T-helper 1 cell (primary cell): ENCODE measurements around the gene ITPRIPL2.

Source experiments
- DNase-seq, 5 donors: peaks; one replicate each; pipeline ENCODE4 v3.0.0-alpha.2; 2012 to 2020

ITPRIPL2 gene

DNA sequence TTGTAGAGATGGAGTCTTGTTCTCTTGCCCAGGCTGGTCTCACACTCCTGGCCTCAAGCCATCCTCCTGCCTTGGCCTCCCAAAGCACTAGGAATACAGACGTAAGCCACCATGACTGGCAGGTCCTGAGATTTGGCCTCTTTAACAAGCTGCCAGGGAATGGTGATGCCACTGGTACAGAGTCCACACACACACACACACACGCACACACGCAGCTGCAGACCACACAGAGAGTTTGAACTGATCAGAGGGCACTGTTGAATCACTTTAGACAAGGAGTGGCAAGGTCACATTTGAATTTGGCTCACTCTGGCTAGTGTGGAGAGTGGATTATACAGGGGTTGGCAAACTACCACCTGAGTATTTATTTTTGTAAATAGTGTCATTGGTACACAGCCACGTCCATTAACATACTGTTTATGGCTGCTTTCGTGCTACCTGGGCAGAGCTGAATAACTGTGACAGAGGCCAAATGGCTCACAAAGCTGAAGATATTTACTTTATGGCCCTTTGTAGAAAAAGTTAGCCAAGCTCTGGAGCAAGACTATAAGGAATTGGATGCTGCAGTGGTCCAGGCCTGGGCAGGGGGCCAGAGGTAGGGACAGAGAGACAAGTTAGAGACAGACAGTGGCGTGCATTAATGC lies 9.9 kb downstream of the ITPRIPL2 start:
- no peak for DNase-seq

GRCh38 chr16:19126300-19126699 lies 12.5 kb downstream of the ITPRIPL2 start:
- DNase-seq, result no peak

DNA sequence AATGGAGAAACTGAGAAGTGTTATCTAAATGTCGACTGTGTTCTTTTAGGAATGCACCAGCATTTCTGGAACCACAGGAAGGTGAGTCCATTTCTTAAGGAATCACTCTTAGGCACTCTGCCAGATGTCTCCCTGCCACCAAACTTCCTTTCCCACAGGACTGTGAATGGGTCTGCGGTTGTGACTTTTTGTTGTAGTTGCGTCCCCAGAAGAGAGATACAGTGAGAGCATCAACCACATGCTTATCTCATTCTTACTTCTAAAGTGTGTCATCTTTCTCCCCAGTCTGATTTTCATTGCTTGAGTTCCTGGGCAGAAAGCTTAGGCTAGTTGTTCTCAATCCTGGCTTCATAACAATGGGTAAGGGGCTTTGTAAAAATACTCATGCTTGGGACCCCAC lies 13.4 kb downstream of the ITPRIPL2 start:
- DNase-seq, result peak in 1 of 5 donors; percentile 43

- DNase-seq, result peak in 1 of 5 donors; percentile 31
Measured at GRCh38 chr16:19127674-19128131, 13.9 kb downstream of the ITPRIPL2 start.

GRCh38 chr16:19128454-19129200 lies 14.9 kb downstream of the ITPRIPL2 start:
- no peak for DNase-seq

DNA sequence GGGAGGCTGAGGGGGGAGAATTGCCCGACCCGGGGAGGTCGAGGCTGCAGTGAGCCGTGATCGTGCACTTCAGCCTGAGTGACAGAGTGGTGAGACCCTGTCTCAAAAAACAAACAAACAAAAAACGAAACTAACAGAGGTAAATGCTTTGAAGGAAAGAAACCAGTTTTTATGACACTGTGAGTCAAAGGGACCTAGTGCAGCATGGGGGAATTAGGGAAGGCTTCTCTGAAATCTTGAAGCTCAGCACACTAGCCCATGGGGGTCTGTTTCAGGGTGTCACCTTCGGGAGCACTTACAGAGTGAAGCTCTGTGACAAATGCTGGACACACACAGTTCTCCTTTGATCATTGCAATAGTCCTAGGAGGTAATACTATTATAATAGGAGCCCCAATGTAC lies 16.6 kb downstream of the ITPRIPL2 start:
- DNase-seq, result no peak

GRCh38 chr16:19130852-19131824 lies 17.4 kb downstream of the ITPRIPL2 start:
- DNase-seq, result peak in 1 of 5 donors; percentile 29

DNA sequence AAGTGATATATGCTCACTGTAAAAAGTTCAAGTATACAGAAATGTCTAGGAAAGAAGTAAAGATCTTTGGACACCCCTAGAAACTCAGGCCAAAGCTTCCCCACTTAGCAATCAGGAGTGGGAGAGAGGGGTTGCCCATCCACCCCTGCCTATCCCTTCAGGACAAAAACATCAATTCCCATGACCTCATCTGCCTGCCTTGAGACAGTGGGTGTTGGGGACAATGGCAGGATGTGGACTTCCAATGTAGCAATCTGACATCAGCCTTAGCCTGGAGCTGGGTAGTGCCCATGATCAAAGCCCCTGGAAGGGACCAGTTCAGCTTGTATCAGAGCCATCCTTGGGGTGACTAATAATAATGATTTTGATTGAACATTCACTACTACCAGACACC lies 18.1 kb downstream of the ITPRIPL2 start:
- DNase-seq, result no peak

DNA sequence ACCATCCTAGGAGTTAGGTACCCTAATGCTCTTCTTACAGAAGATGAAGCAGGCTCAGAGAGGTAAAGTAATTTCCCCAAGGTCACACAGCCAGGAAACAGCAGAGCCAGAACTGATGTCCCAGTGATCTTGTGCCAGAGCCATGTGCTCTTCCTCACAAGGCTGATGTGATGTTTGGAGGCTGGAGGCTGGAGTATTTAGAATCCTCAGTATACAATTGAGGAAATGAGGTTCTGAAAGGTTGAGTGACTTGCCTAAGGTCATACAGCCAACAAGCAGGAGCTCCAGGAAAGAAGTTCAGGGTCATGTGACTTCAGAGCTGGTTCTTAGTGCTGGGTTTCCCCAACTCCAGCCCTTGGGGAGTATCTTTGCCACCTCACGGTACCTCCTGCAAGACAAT lies 18.5 kb downstream of the ITPRIPL2 start:
- DNase-seq, result no peak

- no peak for DNase-seq
Measured at GRCh38 chr16:19132898-19133297, 19.1 kb downstream of the ITPRIPL2 start.

DNA sequence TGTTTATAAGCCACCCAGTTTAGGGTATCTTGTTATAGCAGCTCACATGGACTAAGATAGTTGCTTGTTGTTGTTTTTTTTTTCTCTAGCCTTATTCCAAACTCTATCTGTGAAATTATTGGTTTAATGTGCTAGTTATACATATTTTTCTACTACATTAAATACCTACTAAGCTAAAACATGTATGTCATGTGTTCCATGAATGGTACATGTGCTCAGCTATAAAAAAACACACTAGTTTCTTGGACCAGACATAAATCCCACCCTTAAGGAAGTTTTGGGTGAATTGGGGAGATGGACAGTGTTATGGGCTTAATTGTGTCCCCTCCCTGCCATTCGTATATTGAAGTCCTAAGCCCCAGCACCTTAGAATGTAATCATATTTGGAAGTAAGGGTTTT lies 19.8 kb downstream of the ITPRIPL2 start:
- no peak for DNase-seq

DNA sequence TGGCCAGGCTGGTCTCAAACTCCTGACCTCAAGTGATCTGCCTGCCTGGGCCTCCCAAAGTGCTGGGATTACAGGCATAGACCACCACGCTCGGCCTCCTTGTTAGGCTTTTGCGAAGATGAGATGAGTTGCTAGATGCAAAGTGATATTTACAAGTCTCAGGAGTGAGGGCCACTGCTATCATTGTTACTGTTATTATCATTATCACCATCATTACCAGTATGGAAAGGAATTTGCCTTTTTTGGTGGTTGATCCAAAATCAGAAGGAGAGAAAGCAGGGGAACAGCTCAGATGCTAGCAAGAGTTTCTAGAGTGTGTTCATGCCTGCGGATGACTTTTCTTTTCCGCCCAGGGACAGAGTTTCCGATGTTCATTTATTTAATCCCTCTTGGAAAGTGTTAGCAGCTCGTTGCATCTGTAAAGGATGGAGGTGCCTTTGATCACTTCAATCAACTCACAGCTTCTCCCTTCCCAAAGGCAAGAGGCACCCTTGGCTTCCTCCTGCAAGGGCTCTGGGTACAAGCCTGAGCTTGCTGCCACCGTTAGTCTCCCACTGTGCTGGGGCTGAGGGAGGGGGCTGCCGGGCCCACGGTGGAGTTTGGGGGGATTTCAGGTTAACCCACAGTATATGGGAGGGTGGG lies 21.6 kb downstream of the ITPRIPL2 start:
- no peak for DNase-seq

DNA sequence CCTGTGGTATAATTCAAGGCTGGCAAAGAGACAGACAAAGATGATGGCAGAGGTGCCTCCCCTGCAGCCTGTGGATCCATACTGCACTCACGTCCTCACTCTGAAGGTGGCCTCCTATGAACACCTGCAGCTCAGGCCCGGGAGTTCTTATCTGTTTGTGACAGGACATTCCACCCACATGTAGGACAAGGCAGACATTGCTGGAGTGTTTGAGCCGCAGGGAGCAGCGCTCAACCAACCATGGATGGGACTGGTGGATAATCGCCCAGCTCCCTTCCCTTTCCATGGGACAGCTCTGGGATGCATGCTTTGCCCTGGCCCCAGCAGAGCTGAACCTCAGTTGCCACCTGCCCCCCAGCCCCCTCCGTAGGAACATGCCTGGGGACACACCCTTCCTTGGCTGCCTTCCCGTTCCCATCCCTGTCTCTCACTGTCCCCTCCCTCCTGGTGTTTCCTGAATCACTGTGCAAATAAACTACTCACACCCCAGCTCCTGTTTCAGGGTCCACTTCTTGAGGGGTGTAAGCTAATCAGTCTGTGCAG lies 22.2 kb downstream of the ITPRIPL2 start:
- no peak for DNase-seq

GRCh38 chr16:19136549-19137196 lies 22.9 kb downstream of the ITPRIPL2 start:
- no peak for DNase-seq

DNA sequence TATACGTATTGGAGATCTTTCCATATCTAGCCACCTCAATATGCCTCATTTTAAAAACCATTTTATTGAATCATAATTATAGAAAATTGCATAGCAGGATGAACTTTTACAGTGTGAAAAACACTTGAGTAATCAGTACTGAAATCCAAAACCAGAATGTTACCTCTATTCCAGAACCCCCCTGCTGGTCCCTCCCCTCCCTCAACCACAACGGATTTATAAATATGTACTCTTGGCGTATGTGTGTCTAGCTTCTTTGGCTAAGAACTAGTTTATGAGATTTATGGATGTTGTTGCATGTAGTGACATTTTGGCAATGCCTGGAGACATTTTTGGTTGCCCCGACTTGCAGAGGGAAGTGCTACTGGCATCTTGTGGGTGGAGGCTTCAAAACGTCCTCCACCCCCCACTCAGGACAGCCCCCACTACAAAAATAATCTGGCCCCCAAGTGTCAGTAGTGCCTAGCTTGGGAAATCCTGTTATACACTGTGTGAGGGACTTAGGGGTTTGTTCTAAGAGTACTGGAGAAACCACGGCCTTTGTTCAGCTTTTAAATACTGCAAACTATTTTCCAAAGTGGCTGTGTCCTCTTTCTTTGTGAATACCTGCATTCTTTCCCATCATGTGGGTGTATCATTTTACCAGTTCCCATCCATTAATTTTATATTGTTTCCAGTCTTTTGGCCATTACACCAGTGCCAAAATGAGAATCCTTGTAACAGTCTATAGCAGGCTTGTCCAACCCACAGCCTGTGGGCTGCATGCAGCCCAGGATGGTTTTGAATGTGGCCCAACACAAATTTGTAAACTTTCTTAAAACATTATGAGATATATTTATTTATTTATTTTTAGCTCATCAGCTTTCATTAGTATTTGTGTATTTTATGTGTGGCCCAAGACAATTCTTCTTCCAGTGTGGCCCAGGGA lies 23.7 kb downstream of the ITPRIPL2 start:
- no peak for DNase-seq

DNA sequence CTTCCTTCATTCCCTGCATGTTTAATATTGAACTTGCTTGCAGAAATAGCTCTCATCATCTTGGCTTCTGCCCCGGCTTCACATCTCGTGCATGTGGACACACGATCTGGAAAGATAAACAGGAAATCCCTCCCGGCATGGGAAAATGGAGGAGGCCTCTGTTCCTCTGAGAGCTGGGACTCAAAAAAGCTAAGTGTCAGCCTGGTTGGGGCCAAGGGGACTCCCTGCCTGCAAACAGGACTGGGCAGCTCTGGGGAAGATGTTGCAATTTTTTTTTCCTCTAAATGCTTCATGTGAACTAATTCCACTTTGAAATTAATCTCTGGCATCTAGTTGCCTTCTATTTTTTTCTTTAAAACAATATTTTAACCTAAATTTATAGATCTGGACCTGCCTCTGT lies 24.8 kb downstream of the ITPRIPL2 start:
- DNase-seq, result no peak

DNA sequence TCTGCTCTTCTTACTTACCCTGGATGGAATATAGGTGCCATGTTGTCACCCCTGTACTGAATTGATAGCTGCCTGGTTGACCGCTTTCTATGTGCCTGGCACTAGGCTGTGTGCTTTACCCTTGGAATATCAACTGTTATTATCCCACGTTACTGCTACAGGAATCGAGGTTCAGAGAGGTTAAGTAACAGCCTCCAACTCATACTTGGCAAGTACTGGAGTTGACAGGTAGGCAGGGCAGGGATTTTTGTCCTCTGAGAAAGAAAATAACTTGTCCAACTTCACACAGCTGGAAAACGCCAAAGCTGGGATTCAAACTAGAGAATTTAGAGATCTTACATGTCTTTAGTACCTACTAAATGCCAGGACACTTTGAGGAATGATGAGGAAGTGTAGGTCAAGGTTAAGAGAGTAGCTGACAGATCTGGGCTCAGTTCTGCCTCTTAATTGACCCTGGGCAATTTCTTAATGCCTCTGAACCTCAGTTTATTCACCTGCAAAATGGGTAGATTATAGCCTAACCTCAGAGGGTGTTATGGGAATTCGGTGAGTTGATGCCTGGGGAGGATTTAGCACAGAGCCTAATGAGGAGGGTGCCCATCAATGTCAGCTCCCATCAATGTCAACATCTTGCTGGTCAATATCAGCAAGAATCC lies 25.8 kb downstream of the ITPRIPL2 start:
- no peak for DNase-seq

GRCh38 chr16:19140396-19140795 lies 26.6 kb downstream of the ITPRIPL2 start:
- no peak for DNase-seq

GRCh38 chr16:19142939-19143598 lies 29.3 kb downstream of the ITPRIPL2 start:
- no peak for DNase-seq

DNA sequence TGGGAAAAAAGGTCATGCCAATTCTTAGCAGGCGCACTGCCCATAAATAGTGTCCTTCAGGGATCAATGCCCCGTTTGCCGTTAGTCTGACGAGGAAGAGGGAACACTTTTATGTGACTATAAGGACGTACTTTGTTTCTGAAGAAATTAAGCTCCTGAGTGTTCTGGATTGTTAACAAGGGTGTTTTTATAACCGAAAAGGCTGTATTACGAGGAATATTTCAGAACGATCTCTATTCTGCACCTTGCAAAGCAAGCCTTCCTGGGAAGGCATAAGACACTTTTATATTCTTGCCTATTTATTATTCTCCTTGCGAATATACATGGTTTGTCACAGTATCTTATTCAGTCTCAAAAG lies 29.8 kb downstream of the ITPRIPL2 start:
- no peak for DNase-seq
